Transverse colon (tissue), 3 donors: Measurements from ENCODE around the gene NCAPD2.

Experiments
- EP300 ChIP-seq: sonication (generic); formaldehyde crosslinking; IDR thresholded peaks from one replicate; pipeline ENCODE4 v1.6.1; 2017; ENCODE audit warnings: antibody characterized with exemption, low read depth
- POLR2AphosphoS5 ChIP-seq, 3 donors: sonication (generic); formaldehyde crosslinking; IDR thresholded peaks; one replicate each; pipeline ENCODE4 v1.6.1; 2016; ENCODE audit warnings: antibody characterized with exemption in 3 of 3

DNA sequence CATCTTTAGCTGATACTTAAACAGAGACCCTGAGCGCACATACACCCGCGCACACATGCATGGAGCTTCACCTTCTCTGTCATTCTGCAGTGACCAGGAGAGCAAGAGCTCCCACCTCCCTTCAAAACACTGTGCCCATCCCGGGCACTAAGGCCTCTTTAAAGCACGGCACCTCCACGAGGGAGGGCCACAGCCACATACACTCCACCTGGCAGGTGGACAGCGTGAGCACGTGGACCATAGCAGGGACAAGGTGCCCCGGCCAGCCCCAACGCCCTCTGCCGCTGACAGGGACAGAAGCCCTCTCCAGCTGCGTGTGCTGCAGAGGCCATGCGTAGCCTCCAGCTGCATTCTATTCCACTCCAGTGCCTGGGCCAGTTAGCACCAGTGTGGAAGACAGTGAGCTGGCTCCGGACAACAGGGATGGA is 45.8 kb downstream of the NCAPD2 start:
- TF ChIP-seq EP300 (no peak), POLR2AphosphoS5 (IDR thresholded peaks at IDR 0.05) (no peak)
